H1 (cell line): Measurements from ENCODE around the gene TAS1R3. TPM values are rescaled to one million over a fixed set of nuclear protein-coding genes. Genes with fewer than 3 reads are reported as not detected.
A peak's percentile ranks its signal among the peaks of the same experiment; 100 is the strongest.

Experiments
- CTCF ChIA-PET: fragments of 300-600 bp; sonication (Branson Sonifier 250); formaldehyde crosslinking; loops from one replicate; lab custom pipeline; 2021; ENCODE audit not compliant: partially characterized antibody; lab: Charles Lee
- POLR2A ChIA-PET: fragments of 300-600 bp; sonication (Branson Sonifier 250); formaldehyde crosslinking; loops from one replicate; lab custom pipeline; 2021; ENCODE audit warnings: inconsistent platforms; ENCODE audit not compliant: partially characterized antibody; lab: Charles Lee
- DNase-seq, 2 experiments: peaks; one replicate each; pipeline versions ENCODE4 v3.0.0 to v3.0.0-alpha.2; 2010 to 2022; ENCODE audit warnings: low spot score in 2 of 2, low read depth in 1 of 2, mixed read lengths in 1 of 2
- FAIRE-seq: peaks from 2 replicates; lab custom pipeline; 2011; peaks lifted over from hg19 to GRCh38; lab: Jason Lieb, UNC
- H2AFZ ChIP-seq: 2 replicates; pipeline ENCODE4 v1.8.1; 2012; ENCODE audit warnings: low read length, inconsistent platforms
- H2AK5ac ChIP-seq: 2 replicates; pipeline ENCODE4 v1.6.1; 2013; ENCODE audit warnings: low read depth, low read length
- H2BK120ac ChIP-seq: replicated peaks from 2 replicates; pipeline ENCODE3; 2013; ENCODE audit warnings: low read depth, low read length, inconsistent platforms
- H2BK12ac ChIP-seq: 2 replicates; pipeline ENCODE4 v1.6.1; 2013; ENCODE audit warnings: low read depth, low read length
- H2BK15ac ChIP-seq: 2 replicates; pipeline ENCODE4 v1.6.1; 2013; ENCODE audit warnings: low read length
- H2BK20ac ChIP-seq: 2 replicates; pipeline ENCODE4 v1.6.1; 2013; ENCODE audit warnings: low read length
- H2BK5ac ChIP-seq: 2 replicates; pipeline ENCODE4 v1.6.1; 2013; ENCODE audit warnings: low read depth, low read length
- H3K14ac ChIP-seq: 2 replicates; pipeline ENCODE4 v1.6.1; 2013; ENCODE audit warnings: inconsistent platforms; ENCODE audit not compliant: insufficient read length
- H3K18ac ChIP-seq: 2 replicates; pipeline ENCODE4 v1.6.1; 2013; ENCODE audit warnings: low read length; ENCODE audit errors: extremely low read depth
- H3K23ac ChIP-seq: 2 replicates; pipeline ENCODE4 v1.6.1; 2013; ENCODE audit warnings: inconsistent platforms; ENCODE audit not compliant: insufficient read length
- H3K23me2 ChIP-seq: 2 replicates; pipeline ENCODE4 v1.6.1; 2013; ENCODE audit warnings: low read depth, low read length
- H3K27ac ChIP-seq: 2 replicates; pipeline ENCODE4 v1.6.1; 2011; ENCODE audit warnings: low read depth, low read length, inconsistent platforms
- H3K27me3 ChIP-seq, 4 experiments: replicated peaks in 1 of 4; 1 replicate in 1 of 4; 2 replicates in 3 of 4; pipeline versions ENCODE4 v1.6.1 to v1.8.1; 2011 to 2013; ENCODE audit warnings: low read length in 3 of 4, mild to moderate bottlenecking in 3 of 4, inconsistent platforms in 2 of 4, mixed read lengths in 2 of 4, moderate library complexity in 1 of 4; ENCODE audit not compliant: control insufficient read depth in 3 of 4, insufficient read depth in 3 of 4; ENCODE audit errors: extremely low read depth in 1 of 4
- H3K36me3 ChIP-seq, 4 experiments: 2 replicates each; pipeline versions ENCODE4 v1.6.1 to v1.8.1; 2011 to 2013; ENCODE audit warnings: mild to moderate bottlenecking in 4 of 4, low read length in 3 of 4, moderate library complexity in 2 of 4, control low read depth in 1 of 4, inconsistent platforms in 1 of 4; ENCODE audit not compliant: insufficient read depth in 4 of 4, control insufficient read depth in 2 of 4
- H3K4ac ChIP-seq: replicated peaks from 2 replicates; pipeline ENCODE3; 2013; ENCODE audit warnings: low read length, low read depth, mixed read lengths, inconsistent platforms; ENCODE audit not compliant: insufficient read length
- H3K4me1 ChIP-seq, 4 experiments: replicated peaks in 1 of 4; 1 replicate in 1 of 4; 2 replicates in 3 of 4; pipeline versions ENCODE4 v1.6.1 to v1.8.1; 2011 to 2013; ENCODE audit warnings: low read length in 3 of 4, inconsistent platforms in 2 of 4, mixed read lengths in 1 of 4; ENCODE audit not compliant: insufficient read depth in 4 of 4, control insufficient read depth in 3 of 4
- H3K4me2 ChIP-seq, 2 experiments: 2 replicates each; pipeline versions ENCODE4 v1.6.1 to v1.8.1; 2011 to 2013; ENCODE audit warnings: low read depth in 2 of 2, low read length in 2 of 2, control low read depth in 1 of 2, inconsistent platforms in 1 of 2, mild to moderate bottlenecking in 1 of 2; ENCODE audit not compliant: insufficient read depth in 1 of 2
- H3K4me3 ChIP-seq, 4 experiments: fragments of 200-600, 300-600 bp in 1 of 4; sonication (generic), shearing (Covaris generic), sonication (Bioruptor Twin) in 1 of 4; 2 replicates each; pipeline versions ENCODE4 v1.5.1 to v1.8.1; 2011 to 2016; ENCODE audit warnings: low read length in 4 of 4, low read depth in 3 of 4, control low read depth in 2 of 4, inconsistent platforms in 2 of 4, mild to moderate bottlenecking in 2 of 4, mixed read lengths in 1 of 4, moderate library complexity in 1 of 4; ENCODE audit not compliant: insufficient read depth in 2 of 4; ENCODE audit errors: extremely low read depth in 1 of 4
- H3K56ac ChIP-seq: replicated peaks from 2 replicates; pipeline ENCODE3; 2013; ENCODE audit warnings: low read depth, mild to moderate bottlenecking, mixed read lengths, low read length, inconsistent platforms; ENCODE audit not compliant: insufficient read length
- H3K79me1 ChIP-seq: 2 replicates; pipeline ENCODE4 v1.6.1; 2013; ENCODE audit warnings: low read depth, low read length, control low read depth
- H3K79me2 ChIP-seq, 2 experiments: 2 replicates each; pipeline versions ENCODE4 v1.6.1 to v1.8.1; 2012 to 2013; ENCODE audit warnings: low read length in 2 of 2, mild to moderate bottlenecking in 2 of 2, inconsistent platforms in 1 of 2; ENCODE audit not compliant: insufficient read depth in 2 of 2, control insufficient read depth in 1 of 2
- H3K9ac ChIP-seq, 4 experiments: replicated peaks in 1 of 4; 1 replicate in 1 of 4; 2 replicates in 3 of 4; pipeline versions ENCODE4 v1.6.1 to v1.8.1; 2011 to 2013; ENCODE audit warnings: low read depth in 3 of 4, low read length in 3 of 4, control low read depth in 2 of 4, mild to moderate bottlenecking in 2 of 4, moderate library complexity in 2 of 4, inconsistent platforms in 1 of 4; ENCODE audit errors: extremely low read depth in 1 of 4
- H3K9me3 ChIP-seq, 2 experiments: 2 replicates each; pipeline versions ENCODE4 v1.6.1 to v1.8.1; 2012 to 2013; ENCODE audit warnings: mild to moderate bottlenecking in 2 of 2, moderate library complexity in 2 of 2, control low read depth in 1 of 2, inconsistent platforms in 1 of 2, low read depth in 1 of 2, low read length in 1 of 2, mixed read lengths in 1 of 2; ENCODE audit not compliant: insufficient read depth in 2 of 2
- H4K20me1 ChIP-seq, 2 experiments: replicated peaks in 1 of 2; 2 replicates each; pipeline versions ENCODE3 to v1.8.1; 2011 to 2013; ENCODE audit warnings: inconsistent platforms in 2 of 2, low read length in 2 of 2, mild to moderate bottlenecking in 1 of 2; ENCODE audit not compliant: insufficient read depth in 2 of 2, control insufficient read depth in 1 of 2
- H4K5ac ChIP-seq: 2 replicates; pipeline ENCODE4 v1.6.1; 2013; ENCODE audit warnings: low read length, low read depth, mixed read lengths, inconsistent platforms; ENCODE audit not compliant: insufficient read length
- H4K8ac ChIP-seq: 2 replicates; pipeline ENCODE4 v1.8.0; 2013; ENCODE audit warnings: mild to moderate bottlenecking, moderate library complexity, low read length, inconsistent platforms; ENCODE audit not compliant: insufficient read depth; ENCODE audit errors: extremely low read depth
- H4K91ac ChIP-seq: replicated peaks from 2 replicates; pipeline ENCODE3; 2013; ENCODE audit warnings: low read length, mixed read lengths, inconsistent platforms; ENCODE audit not compliant: insufficient read length
- CTBP2 ChIP-seq: IDR thresholded peaks from 2 replicates; pipeline ENCODE4 v1.7.0; 2011; ENCODE audit warnings: borderline replicate concordance, mild to moderate bottlenecking, moderate library complexity, mixed read lengths, low read length; ENCODE audit not compliant: insufficient read depth, insufficient read length
- EP300 ChIP-seq, 2 experiments: IDR thresholded peaks; 1 replicate in 1 of 2; 2 replicates in 1 of 2; pipeline ENCODE4 v1.6.1; 2011 to 2012; ENCODE audit warnings: low read depth in 2 of 2, low read length in 2 of 2, mild to moderate bottlenecking in 2 of 2, borderline replicate concordance in 1 of 2, inconsistent platforms in 1 of 2, moderate library complexity in 1 of 2
- KDM1A ChIP-seq: fragments of 200-600, 300-600 bp; sonication (generic); IDR thresholded peaks from 2 replicates; pipeline ENCODE4 v1.7.1; 2016; ENCODE audit warnings: mild to moderate bottlenecking, low read length, borderline replicate concordance
- KDM4A ChIP-seq: IDR thresholded peaks from one replicate; pipeline ENCODE4 v1.7.1; 2012; ENCODE audit warnings: low read depth, mild to moderate bottlenecking, moderate library complexity, low read length, inconsistent platforms; ENCODE audit not compliant: severe bottlenecking
- NANOG ChIP-seq: IDR thresholded peaks from 2 replicates; pipeline ENCODE4 v1.6.1; 2011; ENCODE audit warnings: low read length, low read depth, mild to moderate bottlenecking, inconsistent platforms; ENCODE audit not compliant: insufficient read depth, poor library complexity, severe bottlenecking
- POLR2AphosphoS5 ChIP-seq: IDR thresholded peaks from 2 replicates; pipeline ENCODE4 v1.6.1; 2011; ENCODE audit warnings: low read depth, low read length
- RAD21 ChIP-seq, 2 experiments: IDR thresholded peaks in 1 of 2; conservative IDR thresholded peaks in 1 of 2; 2 replicates each; pipeline ENCODE4 v1.6.1; 2011; ENCODE audit warnings: low read depth in 2 of 2, low read length in 2 of 2, improper control_type of control experiment in 1 of 2, inconsistent platforms in 1 of 2, mild to moderate bottlenecking in 1 of 2, moderate library complexity in 1 of 2
- RBBP5 ChIP-seq: IDR thresholded peaks from 2 replicates; pipeline ENCODE4 v1.7.1; 2012; ENCODE audit warnings: low read depth, mild to moderate bottlenecking, inconsistent platforms, low read length, moderate library complexity, borderline replicate concordance
- SP4 ChIP-seq: IDR thresholded peaks from 2 replicates; pipeline ENCODE4 v1.6.1; 2012; ENCODE audit warnings: low read length, inconsistent platforms
- SUZ12 ChIP-seq: fragments of 200-600 bp; sonication (generic); IDR thresholded peaks from 2 replicates; pipeline ENCODE4 v1.6.1; 2012; ENCODE audit warnings: mild to moderate bottlenecking, inconsistent platforms, low read length, moderate library complexity, mixed read lengths
- WGBS, 2 experiments: shearing (Covaris generic) in 1 of 2; methylation state at CpG; one replicate each; pipeline versions ENCODE4 v1.1.6 to v1.1.7; 2013 to 2015; ENCODE audit warnings: low lambda C conversion rate in 2 of 2, mixed read lengths in 2 of 2, inconsistent platforms in 1 of 2, low coverage in 1 of 2, missing lambda C conversion rate in 1 of 2; ENCODE audit not compliant: insufficient replicate concordance in 2 of 2, insufficient coverage in 1 of 2, insufficient read length in 1 of 2; ENCODE audit errors: extremely low coverage in 1 of 2, missing lambda C conversion rate in 1 of 2; 5-methylcytosine and 5-hydroxymethylcytosine counted together
- polyA plus RNA-seq, 7 experiments: library from polyadenylated mRNA; depleted of rRNA in 3 of 7; stranded (reverse) in 5 of 7; unstranded in 2 of 7; fragments of >200 nt in 5 of 7; fragments of 200-250 nt in 2 of 7; gene quantifications; 1 replicate in 5 of 7; 2 replicates in 1 of 7; 4 replicates in 1 of 7; pipeline versions ENCODE4 v1.2.1 to v1.2.3, GENCODE V29; 2011 to 2013; ENCODE audit warnings: missing spikeins in 2 of 7, mixed read lengths in 2 of 7
- total RNA-seq: library from RNA; stranded (reverse); fragmentation: NEBNext Ultra II Directional; extraction: Animal tissue kit (Norgen Biotek cat#: 25700); gene quantifications from 2 replicates; pipeline ENCODE4 v1.2.1, GENCODE V29; 2021

The TAS1R3 gene
- total and polyA plus RNA-seq, 2 of the 8 experiments (the other 6 are each of a cell fraction or from before 2014, with no cell fraction given), result 0.03 to 0.19 TPM

- Histone ChIP-seq H4K20me1 (no peaks in the 10 kb centered on the region), H4K5ac (no peak overlapping the region), H3K23ac (no peak overlapping the region), H3K23me2 (no peaks in the 10 kb centered on the region), H3K56ac (no peak overlapping the region), H3K18ac (no peak overlapping the region), H3K4me2 (no peak overlapping the region), H3K4ac (no peak overlapping the region), H3K79me2 (no peaks in the 10 kb centered on the region), H2BK12ac (peak overlapping the region; percentile 50; the same call in 1 of the 2 replicates), H2BK120ac (no peak overlapping the region), H3K4me1 (peaks cover 0 to 2% (median under 1%) of the 10 kb centered on the region in 4 experiments; a peak in 1 of 7 replicates), H2BK15ac (no peak overlapping the region), H3K27me3 (no peaks in the 10 kb centered on the region), H2AK5ac (0 out of 2 replicates have a peak overlapping the region, but pooled peaks have one; percentile 39), H3K9me3 (peaks cover 0 to 2% of the 10 kb centered on the region in 2 experiments; a peak in 1 of 4 replicates), H3K4me3 (no peak overlapping the region), H3K14ac (no peak overlapping the region), H4K91ac (no peak overlapping the region), H2BK20ac (no peak overlapping the region), H2BK5ac (no peak overlapping the region), H3K36me3 (no peaks in the 10 kb centered on the region), H3K9ac (no peak overlapping the region), H4K8ac (peak overlapping the region; percentile 68; the same call in 1 of the 2 replicates), H3K27ac (no peak overlapping the region), H3K79me1 (no peaks in the 10 kb centered on the region), H2AFZ (no peak overlapping the region)
- peak in 1 of 2 experiments; percentile 54 for DNase-seq
- WGBS, 2 experiments, result 91% methylated on average over 20 of the region's 32 CpGs; no CpG with 5 or more reads in 1 of the 2 experiments
- ChIA-PET POLR2A (interaction anchor here (0.9 to 2.6 kb wide), 2 partner anchors 10 to 43 kb away, joined by 4 to 12 read pairs; partner anchors contain the start of gene UBE2J2), CTCF (interaction anchor here (0.6 to 1.8 kb wide), 11 partner anchors 9 to 162 kb away, joined by 3 to 5 read pairs (median 3); no protein-coding TSS in a partner anchor)
- no peak for FAIRE-seq
- no peak for TF ChIP-seq KDM1A
- TF ChIP-seq EP300 (IDR thresholded peaks at IDR 0.05; ENCODE audit: borderline replicate concordance in 1 of 2, low read depth in 2 of 2, low read length in 2 of 2), result no peak
- no peak for TF ChIP-seq KDM4A
- no peak for TF ChIP-seq NANOG
- no peak for TF ChIP-seq SP4
- no peak for TF ChIP-seq RAD21 (IDR thresholded peaks at IDR 0.05 in 1 of 2, conservative IDR thresholded peaks at IDR 0.05 in 1 of 2; ENCODE audit: low read depth in 2 of 2, low read length in 2 of 2)
- TF ChIP-seq POLR2AphosphoS5, result no peak
- TF ChIP-seq SUZ12, result no peak
- TF ChIP-seq CTBP2, result no peak
- TF ChIP-seq RBBP5, result no peak
These were observed 46.6 kb upstream of the TAS1R3 start for GRCh38 chr1:1284221-1285101.
